Jurkat, Clone E6-1 (cell line): ENCODE results near the gene ZDHHC5.
"Not testable (repeated sequence)": the region's sequence is repeated elsewhere in the genome, so short reads cannot be mapped to it uniquely, and the experiment has no call there.

Source experiments
- DNase-seq: peaks from one replicate; pipeline ENCODE4 v3.0.0-alpha.2; 2011; ENCODE audit warnings: low read depth, low spot score
- H3K4me3 ChIP-seq: 2 replicates; pipeline ENCODE4 v1.5.1; 2011; ENCODE audit warnings: mild to moderate bottlenecking, low read length, control low read depth, moderate library complexity

The ZDHHC5 gene

GRCh38 chr11:57659669-57660068 lies 8.2 kb upstream of the ZDHHC5 start:
- no peak for DNase-seq
- H3K4me3 ChIP-seq: no peak overlapping the region

GRCh38 chr11:57662893-57663292 lies 5.0 kb upstream of the ZDHHC5 start:
- no peak for DNase-seq
- H3K4me3 ChIP-seq: no peak overlapping the region

DNA sequence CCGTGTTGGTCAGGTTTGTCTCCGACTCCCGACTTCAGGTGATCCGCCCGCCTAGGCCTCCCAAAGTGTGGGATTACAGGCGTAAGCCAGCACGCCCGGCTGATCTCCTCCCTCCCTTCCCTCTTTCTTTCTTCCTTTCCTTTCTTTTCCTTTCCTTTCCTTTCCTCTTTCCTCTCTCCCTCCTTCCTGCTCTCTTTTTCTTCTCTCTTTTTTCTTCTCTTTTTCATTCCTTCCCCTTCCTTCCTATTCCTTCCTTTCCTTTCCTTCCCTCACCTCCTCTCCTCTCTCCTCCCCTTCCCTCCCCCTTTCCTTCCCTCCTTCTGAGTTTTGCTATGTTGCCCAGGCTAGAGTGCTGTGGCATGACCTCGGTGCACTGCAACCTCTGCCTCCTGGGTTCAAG lies 3.9 kb upstream of the ZDHHC5 start:
- no peak overlapping the region for H3K4me3 ChIP-seq
- no peak for DNase-seq

GRCh38 chr11:57667117-57667735 lies 688 bp upstream of the ZDHHC5 start:
- peak overlapping the region; percentile 79 for H3K4me3 ChIP-seq
- peak; percentile 98 for DNase-seq

DNA sequence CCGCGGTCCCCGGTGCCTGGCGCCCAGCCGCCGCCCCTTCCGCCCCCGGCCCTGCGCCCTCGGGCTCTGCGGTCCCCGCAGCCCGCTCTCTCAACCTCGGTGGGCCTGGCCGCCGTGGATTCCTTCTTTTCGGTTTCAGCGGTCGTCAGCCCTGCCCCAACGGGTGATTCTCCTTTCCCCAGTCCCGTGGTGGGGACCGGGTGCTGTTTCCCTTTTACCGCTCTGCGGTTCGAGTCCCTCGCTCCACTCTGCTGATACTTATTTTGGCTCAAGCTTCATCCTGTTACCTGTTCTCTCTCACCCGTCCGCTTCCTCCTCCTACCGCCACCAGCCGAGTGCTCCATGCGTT lies 494 bp downstream of the ZDHHC5 start:
- peak overlapping the region; percentile 92 for H3K4me3 ChIP-seq
- no peak for DNase-seq

DNA sequence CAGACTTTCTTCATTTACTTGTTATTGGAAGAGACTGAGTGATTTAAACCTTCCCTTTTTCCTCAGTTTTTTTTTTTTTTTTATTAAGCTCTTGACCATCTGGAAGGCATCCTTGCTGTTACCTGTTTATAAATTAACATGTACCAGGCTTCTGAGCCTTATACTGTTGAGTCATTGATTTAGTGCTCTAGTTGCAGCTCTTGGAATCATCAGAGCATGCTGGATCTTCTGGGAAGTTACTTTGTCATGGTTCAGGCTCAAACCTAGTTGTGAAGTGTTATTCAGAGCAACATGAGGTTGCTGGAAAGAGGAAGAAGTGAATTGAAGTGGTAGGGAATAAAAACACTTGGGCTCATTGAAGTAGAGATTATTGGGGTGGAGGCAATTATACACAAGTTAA lies 6.3 kb downstream of the ZDHHC5 start:
- no peak for DNase-seq

GRCh38 chr11:57675176-57675941 lies 7.4 kb downstream of the ZDHHC5 start:
- no peak overlapping the region for H3K4me3 ChIP-seq

More for the DNA sequence above, 6.3 kb downstream of the ZDHHC5 start:
- no peak overlapping the region for H3K4me3 ChIP-seq

GRCh38 chr11:57679396-57679795 lies 11.5 kb downstream of the ZDHHC5 start:
- DNase-seq: no peak
- H3K4me3 ChIP-seq: no peak overlapping the region

More at GRCh38 chr11:57675176-57675941, 7.4 kb downstream of the ZDHHC5 start:
- DNase-seq: no peak

DNA sequence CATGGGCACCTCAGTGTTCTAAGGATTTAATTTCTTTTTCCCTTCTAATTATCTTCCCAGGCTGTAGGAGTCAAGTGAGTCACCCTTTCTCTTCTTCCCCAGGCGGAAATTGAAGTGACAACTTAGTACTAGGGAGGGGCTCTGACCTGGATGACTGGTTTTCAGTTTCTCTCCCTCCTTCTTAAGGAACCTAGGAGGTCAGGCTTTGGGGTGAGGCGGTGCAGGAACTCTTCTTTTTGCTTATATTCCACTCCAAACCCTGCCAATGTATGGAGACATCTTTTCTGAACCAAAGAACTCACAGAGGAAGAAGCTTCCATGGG lies 12.6 kb downstream of the ZDHHC5 start:
- DNase-seq: no peak
- no peak overlapping the region for H3K4me3 ChIP-seq

- no peak overlapping the region for H3K4me3 ChIP-seq
These were observed 13.3 kb downstream of the ZDHHC5 start for GRCh38 chr11:57681168-57681567.

GRCh38 chr11:57690474-57690873 lies 22.6 kb downstream of the ZDHHC5 start:
- not testable (repeated sequence) for H3K4me3 ChIP-seq, DNase-seq

More at GRCh38 chr11:57681168-57681567, 13.3 kb downstream of the ZDHHC5 start:
- DNase-seq: no peak

DNA sequence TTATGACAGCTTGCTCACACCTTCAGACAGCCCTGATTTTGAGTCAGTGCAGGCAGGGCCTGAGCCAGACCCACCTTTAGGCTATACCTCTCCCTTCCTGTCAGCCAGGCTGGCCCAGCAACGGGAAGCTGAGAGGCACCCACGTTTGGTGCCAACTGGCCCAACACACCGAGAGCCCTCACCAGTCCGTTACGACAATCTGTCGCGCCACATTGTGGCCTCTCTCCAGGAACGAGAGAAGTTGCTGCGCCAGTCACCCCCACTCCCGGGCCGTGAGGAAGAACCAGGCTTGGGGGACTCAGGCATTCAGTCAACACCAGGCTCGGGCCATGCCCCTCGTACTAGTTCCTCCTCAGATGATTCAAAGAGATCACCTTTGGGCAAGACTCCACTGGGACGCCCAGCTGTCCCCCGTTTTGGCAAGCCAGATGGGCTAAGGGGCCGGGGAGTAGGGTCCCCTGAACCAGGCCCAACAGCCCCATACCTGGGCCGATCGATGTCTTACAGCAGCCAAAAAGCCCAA lies 31.0 kb downstream of the ZDHHC5 start:
- no peak overlapping the region for H3K4me3 ChIP-seq
- no peak for DNase-seq

DNA sequence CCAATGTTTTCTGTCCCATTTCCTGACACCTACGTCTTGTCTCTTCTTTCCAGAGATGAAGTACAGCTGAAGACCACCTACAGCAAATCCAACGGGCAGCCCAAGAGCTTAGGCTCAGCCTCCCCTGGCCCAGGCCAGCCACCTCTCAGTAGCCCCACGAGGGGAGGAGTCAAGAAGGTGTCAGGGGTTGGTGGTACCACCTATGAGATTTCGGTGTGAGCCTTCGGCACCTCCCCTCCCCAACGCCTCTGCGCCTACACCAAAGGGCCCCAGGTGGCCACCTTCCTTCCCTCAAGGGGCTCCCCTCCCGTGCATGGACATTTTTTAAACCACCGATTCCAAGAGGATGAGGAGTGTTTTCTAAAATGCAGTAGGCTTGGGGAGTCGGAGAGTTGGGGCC lies 31.9 kb downstream of the ZDHHC5 start:
- DNase-seq: no peak
- H3K4me3 ChIP-seq: no peak overlapping the region

DNA sequence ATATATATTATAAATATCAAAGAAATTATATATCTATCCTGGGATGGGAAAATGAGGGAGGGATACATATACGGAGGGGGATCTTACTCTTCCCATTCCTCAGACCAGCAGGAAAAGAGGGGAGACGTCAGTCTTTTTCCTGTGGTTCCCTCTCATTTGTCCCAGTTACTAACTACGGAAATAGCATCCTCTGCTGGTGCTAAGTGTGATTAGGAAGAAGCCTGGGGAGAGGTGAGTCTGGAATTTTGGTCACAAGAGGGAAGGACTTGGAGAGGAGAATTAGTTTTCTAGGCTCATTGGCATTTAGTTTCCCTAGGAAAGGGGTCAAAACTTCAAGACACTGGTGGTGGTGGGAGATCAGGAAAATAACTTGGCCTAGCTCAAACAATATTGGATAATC lies 32.5 kb downstream of the ZDHHC5 start:
- H3K4me3 ChIP-seq: no peak overlapping the region
- DNase-seq: no peak

DNA sequence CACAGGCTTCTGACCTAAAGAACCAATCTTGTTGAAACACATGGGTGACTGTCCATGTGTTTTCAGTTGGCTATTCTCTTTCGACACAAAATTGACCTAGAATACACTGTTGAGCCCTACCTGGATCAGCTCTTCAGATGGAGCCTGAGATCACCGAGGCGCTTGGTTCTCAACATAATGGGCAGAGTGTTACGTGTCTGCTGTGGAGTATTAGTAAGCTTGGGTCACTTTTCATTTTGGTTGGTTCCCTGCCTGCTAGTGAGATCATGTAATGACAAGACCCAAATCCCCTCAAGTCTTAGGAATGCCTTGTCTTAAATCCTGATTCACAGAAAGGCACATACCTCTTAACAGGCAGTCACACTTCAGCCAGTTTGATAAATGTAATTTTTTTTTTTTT lies 35.4 kb downstream of the ZDHHC5 start:
- no peak overlapping the region for H3K4me3 ChIP-seq
- DNase-seq: no peak

GRCh38 chr11:57704932-57705331 lies 37.0 kb downstream of the ZDHHC5 start:
- DNase-seq: no peak
- H3K4me3 ChIP-seq: no peak overlapping the region

- not testable (repeated sequence) for H3K4me3 ChIP-seq
These were observed 37.5 kb downstream of the ZDHHC5 start for GRCh38 chr11:57705432-57705831.

DNA sequence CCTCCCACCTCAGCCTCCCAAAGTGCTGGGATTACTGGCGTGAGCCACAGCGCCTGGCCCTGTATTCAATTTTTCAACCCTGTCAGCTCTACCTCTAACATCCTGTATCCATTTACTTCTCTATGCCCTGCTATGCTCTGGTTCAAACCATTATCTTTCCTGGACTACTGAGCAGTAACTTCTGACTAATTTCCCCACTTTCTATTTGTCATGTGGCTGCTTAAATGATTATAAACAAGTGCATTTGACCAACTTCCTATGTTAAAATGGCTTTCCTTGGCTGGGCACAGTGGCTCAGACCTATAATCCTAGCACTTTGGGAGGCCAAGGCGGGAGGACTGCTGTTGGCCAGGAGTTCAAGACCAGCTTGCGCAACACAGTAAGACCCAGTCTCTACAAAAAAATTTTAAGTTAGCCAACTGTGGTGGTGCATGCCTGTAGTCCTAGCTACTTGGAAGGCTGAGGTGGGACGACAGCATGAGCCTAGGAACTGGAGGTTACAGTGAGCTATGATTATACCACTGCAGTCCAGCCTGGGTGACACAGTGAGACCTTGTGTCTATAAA lies 42.0 kb downstream of the ZDHHC5 start:
- DNase-seq: no peak
- no peak overlapping the region for H3K4me3 ChIP-seq

More at GRCh38 chr11:57705432-57705831, 37.5 kb downstream of the ZDHHC5 start:
- not testable (repeated sequence) for DNase-seq

- peak within 1 kb of the TSS; percentile 100 for H3K4me3 ChIP-seq
- DNase-seq: peak; percentile 56
These were observed 43.7 kb downstream of the ZDHHC5 start, which contains the start of gene MED19 for GRCh38 chr11:57711414-57712255. TSS of gene MED19 (minus strand) at chr11:57712215. CDS start at chr11:57712179, 36 bp downstream.
